ENCODE data around the gene CD2.

DNA sequence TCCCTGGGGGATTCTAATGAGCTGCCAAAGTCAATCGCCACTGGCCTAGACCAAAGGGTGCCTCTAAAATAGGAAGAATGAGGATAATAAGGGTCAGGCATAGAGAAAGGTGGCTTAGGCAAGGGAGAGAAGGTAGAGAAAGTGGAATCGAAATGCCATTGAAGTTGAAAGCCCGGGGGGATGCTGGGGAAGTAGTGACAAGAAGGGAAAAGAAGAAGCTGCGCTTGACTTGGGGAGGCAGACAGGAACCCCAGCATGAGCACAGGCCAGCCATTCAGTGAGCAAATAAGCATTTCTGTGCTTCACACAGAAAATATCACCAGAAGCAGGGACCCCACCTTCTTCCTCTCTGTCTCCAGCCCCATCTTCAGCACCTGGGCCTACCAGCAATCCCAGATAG lies 1.5 kb downstream of the CD2 start:
- TF ChIP-seq POLR2A (IDR thresholded peaks at IDR 0.05) = no peak
- TF ChIP-seq, protein P1, sequence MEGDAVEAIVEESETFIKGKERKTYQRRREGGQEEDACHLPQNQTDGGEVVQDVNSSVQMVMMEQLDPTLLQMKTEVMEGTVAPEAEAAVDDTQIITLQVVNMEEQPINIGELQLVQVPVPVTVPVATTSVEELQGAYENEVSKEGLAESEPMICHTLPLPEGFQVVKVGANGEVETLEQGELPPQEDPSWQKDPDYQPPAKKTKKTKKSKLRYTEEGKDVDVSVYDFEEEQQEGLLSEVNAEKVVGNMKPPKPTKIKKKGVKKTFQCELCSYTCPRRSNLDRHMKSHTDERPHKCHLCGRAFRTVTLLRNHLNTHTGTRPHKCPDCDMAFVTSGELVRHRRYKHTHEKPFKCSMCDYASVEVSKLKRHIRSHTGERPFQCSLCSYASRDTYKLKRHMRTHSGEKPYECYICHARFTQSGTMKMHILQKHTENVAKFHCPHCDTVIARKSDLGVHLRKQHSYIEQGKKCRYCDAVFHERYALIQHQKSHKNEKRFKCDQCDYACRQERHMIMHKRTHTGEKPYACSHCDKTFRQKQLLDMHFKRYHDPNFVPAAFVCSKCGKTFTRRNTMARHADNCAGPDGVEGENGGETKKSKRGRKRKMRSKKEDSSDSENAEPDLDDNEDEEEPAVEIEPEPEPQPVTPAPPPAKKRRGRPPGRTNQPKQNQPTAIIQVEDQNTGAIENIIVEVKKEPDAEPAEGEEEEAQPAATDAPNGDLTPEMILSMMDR (IDR thresholded peaks at IDR 0.05) = no peak

All from uterus (tissue), 2 donors.